HepG2 (cell line): ENCODE data around the gene BCAS4. TPM values are rescaled to one million over a fixed set of nuclear protein-coding genes. Genes with fewer than 3 reads are reported as not detected.
A peak's percentile ranks its signal among the peaks of the same experiment; 100 is the strongest.

Source experiments
- MIER3 ChIP-seq: IDR thresholded peaks from 2 replicates; pipeline ENCODE4 v1.6.1; 2016; ENCODE audit warnings: missing compliant biosample characterization, borderline replicate concordance
- PAWR ChIP-seq: sonication (generic); formaldehyde crosslinking; IDR thresholded peaks from 2 replicates; pipeline ENCODE4 v1.4.0; 2020; ENCODE audit warnings: missing genetic modification reagents, mild to moderate bottlenecking, borderline replicate concordance
- STAG1 ChIP-seq: sonication (generic); formaldehyde crosslinking; IDR thresholded peaks from 2 replicates; pipeline ENCODE4 v1.4.0; 2020; ENCODE audit warnings: missing genetic modification reagents
- ZFP41 ChIP-seq: sonication (generic); formaldehyde crosslinking; IDR thresholded peaks from 2 replicates; pipeline ENCODE4 v1.4.0; 2020; ENCODE audit warnings: mild to moderate bottlenecking, missing genetic modification reagents, borderline replicate concordance
- ZNF121 ChIP-seq: sonication (generic); formaldehyde crosslinking; IDR thresholded peaks from 2 replicates; pipeline ENCODE4 v1.5.0; 2020; ENCODE audit warnings: mild to moderate bottlenecking, missing genetic modification reagents
- polyA plus RNA-seq, 8 experiments: library from polyadenylated mRNA; depleted of rRNA in 3 of 8; stranded (reverse) in 7 of 8; unstranded in 1 of 8; fragments of >200 nt; fragmentation: Illumina TruSeq in 4 of 8; extraction: Trizol in 4 of 8; gene quantifications; 2 replicates each; pipeline versions ENCODE4 v1.2.1 to v1.2.3, GENCODE V29; 2011 to 2016; ENCODE audit warnings: low read depth in 4 of 8, missing spikeins in 1 of 8, mixed read lengths in 1 of 8; ENCODE audit not compliant: insufficient read depth in 1 of 8
- total RNA-seq, 5 experiments: library from RNA; depleted of rRNA; stranded (reverse); fragments of >200 nt; fragmentation: Illumina TruSeq; extraction: Trizol; gene quantifications; 2 replicates each; pipeline ENCODE4 v1.2.3, GENCODE V29; 2016; ENCODE audit warnings: low read depth in 1 of 5
- TF ChIP-seq, protein P1 (sequence below): sonication (generic); formaldehyde crosslinking; IDR thresholded peaks from 2 replicates; pipeline ENCODE4 v1.8.1; 2022; ENCODE audit warnings: low read depth, mild to moderate bottlenecking, missing genetic modification reagents
- TF ChIP-seq, protein P2 (sequence below): sonication (generic); formaldehyde crosslinking; IDR thresholded peaks from 2 replicates; pipeline ENCODE4 v1.4.0; 2020; ENCODE audit warnings: mild to moderate bottlenecking, missing genetic modification reagents, borderline replicate concordance
- TF ChIP-seq, protein P3 (sequence below): sonication (generic); formaldehyde crosslinking; IDR thresholded peaks from 2 replicates; pipeline ENCODE4 v1.4.0; 2020; ENCODE audit warnings: missing genetic modification reagents
- TF ChIP-seq, protein P4 (sequence below): sonication (generic); formaldehyde crosslinking; IDR thresholded peaks from one replicate; pipeline ENCODE4 v1.5.1; 2020; ENCODE audit warnings: mild to moderate bottlenecking, missing genetic modification reagents; ENCODE audit errors: not compliant biosample characterization

The BCAS4 gene
- total and polyA plus RNA-seq, 2 of the 13 experiments (the other 11 are each of a cell fraction or from before 2014, with no cell fraction given): 7.2 to 8.0 TPM

GRCh38 chr20:50746138-50746940 lies 48.5 kb upstream of the BCAS4 start (continued):
- TF ChIP-seq, protein P1, sequence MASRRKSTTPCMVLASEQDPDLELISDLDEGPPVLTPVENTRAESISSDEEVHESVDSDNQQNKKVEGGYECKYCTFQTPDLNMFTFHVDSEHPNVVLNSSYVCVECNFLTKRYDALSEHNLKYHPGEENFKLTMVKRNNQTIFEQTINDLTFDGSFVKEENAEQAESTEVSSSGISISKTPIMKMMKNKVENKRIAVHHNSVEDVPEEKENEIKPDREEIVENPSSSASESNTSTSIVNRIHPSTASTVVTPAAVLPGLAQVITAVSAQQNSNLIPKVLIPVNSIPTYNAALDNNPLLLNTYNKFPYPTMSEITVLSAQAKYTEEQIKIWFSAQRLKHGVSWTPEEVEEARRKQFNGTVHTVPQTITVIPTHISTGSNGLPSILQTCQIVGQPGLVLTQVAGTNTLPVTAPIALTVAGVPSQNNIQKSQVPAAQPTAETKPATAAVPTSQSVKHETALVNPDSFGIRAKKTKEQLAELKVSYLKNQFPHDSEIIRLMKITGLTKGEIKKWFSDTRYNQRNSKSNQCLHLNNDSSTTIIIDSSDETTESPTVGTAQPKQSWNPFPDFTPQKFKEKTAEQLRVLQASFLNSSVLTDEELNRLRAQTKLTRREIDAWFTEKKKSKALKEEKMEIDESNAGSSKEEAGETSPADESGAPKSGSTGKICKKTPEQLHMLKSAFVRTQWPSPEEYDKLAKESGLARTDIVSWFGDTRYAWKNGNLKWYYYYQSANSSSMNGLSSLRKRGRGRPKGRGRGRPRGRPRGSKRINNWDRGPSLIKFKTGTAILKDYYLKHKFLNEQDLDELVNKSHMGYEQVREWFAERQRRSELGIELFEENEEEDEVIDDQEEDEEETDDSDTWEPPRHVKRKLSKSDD: 0 out of 2 replicates have a peak, but pooled peaks have one; percentile 50
- TF ChIP-seq PAWR (CRISPR knock-in tag) (no peak), ZNF121 (CRISPR knock-in tag) (no peak), ZFP41 (CRISPR knock-in tag) (no peak), STAG1 (no peak), MIER3 (CRISPR knock-in tag) (peak; percentile 78; the same call in 1 of the 2 replicates)
- TF ChIP-seq, protein P2, sequence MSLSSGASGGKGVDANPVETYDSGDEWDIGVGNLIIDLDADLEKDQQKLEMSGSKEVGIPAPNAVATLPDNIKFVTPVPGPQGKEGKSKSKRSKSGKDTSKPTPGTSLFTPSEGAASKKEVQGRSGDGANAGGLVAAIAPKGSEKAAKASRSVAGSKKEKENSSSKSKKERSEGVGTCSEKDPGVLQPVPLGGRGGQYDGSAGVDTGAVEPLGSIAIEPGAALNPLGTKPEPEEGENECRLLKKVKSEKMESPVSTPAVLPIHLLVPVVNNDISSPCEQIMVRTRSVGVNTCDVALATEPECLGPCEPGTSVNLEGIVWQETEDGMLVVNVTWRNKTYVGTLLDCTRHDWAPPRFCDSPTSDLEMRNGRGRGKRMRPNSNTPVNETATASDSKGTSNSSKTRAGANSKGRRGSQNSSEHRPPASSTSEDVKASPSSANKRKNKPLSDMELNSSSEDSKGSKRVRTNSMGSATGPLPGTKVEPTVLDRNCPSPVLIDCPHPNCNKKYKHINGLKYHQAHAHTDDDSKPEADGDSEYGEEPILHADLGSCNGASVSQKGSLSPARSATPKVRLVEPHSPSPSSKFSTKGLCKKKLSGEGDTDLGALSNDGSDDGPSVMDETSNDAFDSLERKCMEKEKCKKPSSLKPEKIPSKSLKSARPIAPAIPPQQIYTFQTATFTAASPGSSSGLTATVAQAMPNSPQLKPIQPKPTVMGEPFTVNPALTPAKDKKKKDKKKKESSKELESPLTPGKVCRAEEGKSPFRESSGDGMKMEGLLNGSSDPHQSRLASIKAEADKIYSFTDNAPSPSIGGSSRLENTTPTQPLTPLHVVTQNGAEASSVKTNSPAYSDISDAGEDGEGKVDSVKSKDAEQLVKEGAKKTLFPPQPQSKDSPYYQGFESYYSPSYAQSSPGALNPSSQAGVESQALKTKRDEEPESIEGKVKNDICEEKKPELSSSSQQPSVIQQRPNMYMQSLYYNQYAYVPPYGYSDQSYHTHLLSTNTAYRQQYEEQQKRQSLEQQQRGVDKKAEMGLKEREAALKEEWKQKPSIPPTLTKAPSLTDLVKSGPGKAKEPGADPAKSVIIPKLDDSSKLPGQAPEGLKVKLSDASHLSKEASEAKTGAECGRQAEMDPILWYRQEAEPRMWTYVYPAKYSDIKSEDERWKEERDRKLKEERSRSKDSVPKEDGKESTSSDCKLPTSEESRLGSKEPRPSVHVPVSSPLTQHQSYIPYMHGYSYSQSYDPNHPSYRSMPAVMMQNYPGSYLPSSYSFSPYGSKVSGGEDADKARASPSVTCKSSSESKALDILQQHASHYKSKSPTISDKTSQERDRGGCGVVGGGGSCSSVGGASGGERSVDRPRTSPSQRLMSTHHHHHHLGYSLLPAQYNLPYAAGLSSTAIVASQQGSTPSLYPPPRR: peak; percentile 64; the same call in 1 of the 2 replicates
- TF ChIP-seq, protein P3, sequence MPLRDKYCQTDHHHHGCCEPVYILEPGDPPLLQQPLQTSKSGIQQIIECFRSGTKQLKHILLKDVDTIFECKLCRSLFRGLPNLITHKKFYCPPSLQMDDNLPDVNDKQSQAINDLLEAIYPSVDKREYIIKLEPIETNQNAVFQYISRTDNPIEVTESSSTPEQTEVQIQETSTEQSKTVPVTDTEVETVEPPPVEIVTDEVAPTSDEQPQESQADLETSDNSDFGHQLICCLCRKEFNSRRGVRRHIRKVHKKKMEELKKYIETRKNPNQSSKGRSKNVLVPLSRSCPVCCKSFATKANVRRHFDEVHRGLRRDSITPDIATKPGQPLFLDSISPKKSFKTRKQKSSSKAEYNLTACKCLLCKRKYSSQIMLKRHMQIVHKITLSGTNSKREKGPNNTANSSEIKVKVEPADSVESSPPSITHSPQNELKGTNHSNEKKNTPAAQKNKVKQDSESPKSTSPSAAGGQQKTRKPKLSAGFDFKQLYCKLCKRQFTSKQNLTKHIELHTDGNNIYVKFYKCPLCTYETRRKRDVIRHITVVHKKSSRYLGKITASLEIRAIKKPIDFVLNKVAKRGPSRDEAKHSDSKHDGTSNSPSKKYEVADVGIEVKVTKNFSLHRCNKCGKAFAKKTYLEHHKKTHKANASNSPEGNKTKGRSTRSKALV (CRISPR knock-in tag): no peak; the same call in 1 of the 2 replicates
- TF ChIP-seq, protein P4, sequence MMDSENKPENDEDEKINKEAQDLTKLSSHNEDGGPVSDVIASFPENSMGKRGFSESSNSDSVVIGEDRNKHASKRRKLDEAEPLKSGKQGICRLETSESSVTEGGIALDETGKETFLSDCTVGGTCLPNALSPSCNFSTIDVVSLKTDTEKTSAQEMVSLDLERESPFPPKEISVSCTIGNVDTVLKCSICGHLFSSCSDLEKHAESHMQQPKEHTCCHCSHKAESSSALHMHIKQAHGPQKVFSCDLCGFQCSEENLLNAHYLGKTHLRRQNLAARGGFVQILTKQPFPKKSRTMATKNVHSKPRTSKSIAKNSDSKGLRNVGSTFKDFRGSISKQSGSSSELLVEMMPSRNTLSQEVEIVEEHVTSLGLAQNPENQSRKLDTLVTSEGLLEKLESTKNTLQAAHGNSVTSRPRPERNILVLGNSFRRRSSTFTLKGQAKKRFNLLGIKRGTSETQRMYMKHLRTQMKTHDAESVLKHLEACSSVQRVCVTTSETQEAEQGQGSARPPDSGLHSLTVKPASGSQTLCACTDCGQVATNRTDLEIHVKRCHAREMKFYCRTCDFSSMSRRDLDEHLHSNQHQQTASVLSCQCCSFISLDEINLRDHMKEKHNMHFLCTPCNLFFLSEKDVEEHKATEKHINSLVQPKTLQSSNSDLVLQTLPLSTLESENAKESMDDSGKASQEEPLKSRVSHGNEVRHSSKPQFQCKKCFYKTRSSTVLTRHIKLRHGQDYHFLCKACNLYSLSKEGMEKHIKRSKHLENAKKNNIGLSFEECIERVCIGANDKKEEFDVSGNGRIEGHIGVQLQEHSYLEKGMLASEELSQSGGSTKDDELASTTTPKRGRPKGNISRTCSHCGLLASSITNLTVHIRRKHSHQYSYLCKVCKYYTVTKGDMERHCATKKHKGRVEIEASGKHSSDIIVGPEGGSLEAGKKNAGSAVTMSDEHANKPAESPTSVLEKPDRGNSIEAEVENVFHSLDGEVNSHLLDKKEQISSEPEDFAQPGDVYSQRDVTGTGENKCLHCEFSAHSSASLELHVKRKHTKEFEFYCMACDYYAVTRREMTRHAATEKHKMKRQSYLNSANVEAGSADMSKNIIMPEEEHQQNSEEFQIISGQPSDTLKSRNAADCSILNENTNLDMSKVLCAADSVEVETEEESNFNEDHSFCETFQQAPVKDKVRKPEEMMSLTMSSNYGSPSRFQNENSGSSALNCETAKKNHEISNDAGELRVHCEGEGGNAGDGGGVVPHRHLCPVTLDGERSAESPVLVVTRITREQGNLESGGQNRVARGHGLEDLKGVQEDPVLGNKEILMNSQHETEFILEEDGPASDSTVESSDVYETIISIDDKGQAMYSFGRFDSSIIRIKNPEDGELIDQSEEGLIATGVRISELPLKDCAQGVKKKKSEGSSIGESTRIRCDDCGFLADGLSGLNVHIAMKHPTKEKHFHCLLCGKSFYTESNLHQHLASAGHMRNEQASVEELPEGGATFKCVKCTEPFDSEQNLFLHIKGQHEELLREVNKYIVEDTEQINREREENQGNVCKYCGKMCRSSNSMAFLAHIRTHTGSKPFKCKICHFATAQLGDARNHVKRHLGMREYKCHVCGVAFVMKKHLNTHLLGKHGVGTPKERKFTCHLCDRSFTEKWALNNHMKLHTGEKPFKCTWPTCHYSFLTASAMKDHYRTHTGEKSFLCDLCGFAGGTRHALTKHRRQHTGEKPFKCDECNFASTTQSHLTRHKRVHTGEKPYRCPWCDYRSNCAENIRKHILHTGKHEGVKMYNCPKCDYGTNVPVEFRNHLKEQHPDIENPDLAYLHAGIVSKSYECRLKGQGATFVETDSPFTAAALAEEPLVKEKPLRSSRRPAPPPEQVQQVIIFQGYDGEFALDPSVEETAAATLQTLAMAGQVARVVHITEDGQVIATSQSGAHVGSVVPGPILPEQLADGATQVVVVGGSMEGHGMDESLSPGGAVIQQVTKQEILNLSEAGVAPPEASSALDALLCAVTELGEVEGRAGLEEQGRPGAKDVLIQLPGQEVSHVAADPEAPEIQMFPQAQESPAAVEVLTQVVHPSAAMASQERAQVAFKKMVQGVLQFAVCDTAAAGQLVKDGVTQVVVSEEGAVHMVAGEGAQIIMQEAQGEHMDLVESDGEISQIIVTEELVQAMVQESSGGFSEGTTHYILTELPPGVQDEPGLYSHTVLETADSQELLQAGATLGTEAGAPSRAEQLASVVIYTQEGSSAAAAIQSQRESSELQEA (CRISPR knock-in tag): no peak
